GM23338 (cell line): ENCODE measurements around the gene TCF7L2.

ENCODE experiments used
- CREB1 ChIP-seq: fragments of 250-450 bp; sonication (Bioruptor Pico); IDR thresholded peaks from 2 replicates; pipeline ENCODE4 v1.5.0; 2020; ENCODE audit warnings: low read depth, mild to moderate bottlenecking, moderate library complexity
- EZH2 ChIP-seq: fragments of 200-600 bp; sonication (generic); IDR thresholded peaks from one replicate; pipeline ENCODE4 v1.8.0; 2017; ENCODE audit warnings: antibody characterized with exemption, mild to moderate bottlenecking, low read depth; ENCODE audit not compliant: unreplicated experiment
- EZH2phosphoT487 ChIP-seq: fragments of 200-600 bp; sonication (generic); IDR thresholded peaks from one replicate; pipeline ENCODE4 v1.8.1; 2018; ENCODE audit warnings: antibody characterized with exemption; ENCODE audit not compliant: unreplicated experiment
- JUNB ChIP-seq: IDR thresholded peaks from one replicate; pipeline ENCODE4 v1.6.1; 2016; ENCODE audit warnings: antibody characterized with exemption; ENCODE audit not compliant: unreplicated experiment
- NANOG ChIP-seq: IDR thresholded peaks from 2 replicates; pipeline ENCODE4 v1.6.1; 2016; ENCODE audit warnings: antibody characterized with exemption, borderline replicate concordance
- POLR2AphosphoS5 ChIP-seq: IDR thresholded peaks from 2 replicates; pipeline ENCODE4 v1.6.1; 2016; ENCODE audit warnings: antibody characterized with exemption, low read depth
- ZNF114 ChIP-seq: fragments of 250-450 bp; sonication (Bioruptor Pico); IDR thresholded peaks from 2 replicates; pipeline ENCODE4 v1.5.0; 2020; ENCODE audit warnings: mild to moderate bottlenecking, moderate library complexity
- ZNF331 ChIP-seq: fragments of 250-450 bp; sonication (Bioruptor Pico); IDR thresholded peaks from 2 replicates; pipeline ENCODE4 v1.5.0; 2020; ENCODE audit warnings: low read depth, mild to moderate bottlenecking, moderate library complexity
- TF ChIP-seq, protein P1 (sequence below), 2 experiments: fragments of 200-600 bp in 1 of 2; sonication (generic) in 1 of 2; conservative IDR thresholded peaks; 2 replicates each; pipeline versions ENCODE4 v1.5.1 to v1.6.1; 2016 to 2017; ENCODE audit warnings: antibody characterized with exemption in 2 of 2, low read depth in 2 of 2, mild to moderate bottlenecking in 2 of 2, moderate library complexity in 1 of 2
- TF ChIP-seq, protein P2 (sequence below): IDR thresholded peaks from one replicate; pipeline ENCODE4 v1.6.1; 2018; ENCODE audit warnings: antibody characterized with exemption; ENCODE audit not compliant: unreplicated experiment
- TF ChIP-seq, protein P3 (sequence below): IDR thresholded peaks from 2 replicates; pipeline ENCODE4 v1.6.1; 2016; ENCODE audit warnings: antibody characterized with exemption

DNA sequence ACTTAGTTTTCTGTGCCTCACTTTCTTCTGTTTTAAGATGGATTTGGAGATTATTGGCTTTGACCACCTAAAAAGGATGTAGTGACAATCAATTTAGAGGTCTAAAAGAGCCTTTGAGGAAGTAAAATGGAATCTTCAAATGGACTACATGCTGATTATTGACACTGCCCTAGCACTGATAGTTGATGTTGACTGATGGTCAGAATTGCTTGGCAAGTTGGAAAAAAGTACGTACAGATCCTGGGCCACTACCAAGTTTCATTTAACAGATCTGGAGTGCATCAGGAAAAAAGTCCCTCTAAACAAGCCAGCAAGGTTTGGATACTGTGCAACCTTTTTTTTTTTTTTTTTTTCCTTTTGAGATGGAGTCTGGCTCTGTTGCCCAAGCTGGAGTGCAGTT, 81.1 kb downstream of the TCF7L2 start:
- no peak for TF ChIP-seq POLR2AphosphoS5
- TF ChIP-seq, protein P1, sequence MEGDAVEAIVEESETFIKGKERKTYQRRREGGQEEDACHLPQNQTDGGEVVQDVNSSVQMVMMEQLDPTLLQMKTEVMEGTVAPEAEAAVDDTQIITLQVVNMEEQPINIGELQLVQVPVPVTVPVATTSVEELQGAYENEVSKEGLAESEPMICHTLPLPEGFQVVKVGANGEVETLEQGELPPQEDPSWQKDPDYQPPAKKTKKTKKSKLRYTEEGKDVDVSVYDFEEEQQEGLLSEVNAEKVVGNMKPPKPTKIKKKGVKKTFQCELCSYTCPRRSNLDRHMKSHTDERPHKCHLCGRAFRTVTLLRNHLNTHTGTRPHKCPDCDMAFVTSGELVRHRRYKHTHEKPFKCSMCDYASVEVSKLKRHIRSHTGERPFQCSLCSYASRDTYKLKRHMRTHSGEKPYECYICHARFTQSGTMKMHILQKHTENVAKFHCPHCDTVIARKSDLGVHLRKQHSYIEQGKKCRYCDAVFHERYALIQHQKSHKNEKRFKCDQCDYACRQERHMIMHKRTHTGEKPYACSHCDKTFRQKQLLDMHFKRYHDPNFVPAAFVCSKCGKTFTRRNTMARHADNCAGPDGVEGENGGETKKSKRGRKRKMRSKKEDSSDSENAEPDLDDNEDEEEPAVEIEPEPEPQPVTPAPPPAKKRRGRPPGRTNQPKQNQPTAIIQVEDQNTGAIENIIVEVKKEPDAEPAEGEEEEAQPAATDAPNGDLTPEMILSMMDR (conservative IDR thresholded peaks at IDR 0.05; ENCODE audit: low read depth in 2 of 2): no peak
- TF ChIP-seq CREB1 (CRISPR knock-in tag): no peak
- TF ChIP-seq, protein P2, sequence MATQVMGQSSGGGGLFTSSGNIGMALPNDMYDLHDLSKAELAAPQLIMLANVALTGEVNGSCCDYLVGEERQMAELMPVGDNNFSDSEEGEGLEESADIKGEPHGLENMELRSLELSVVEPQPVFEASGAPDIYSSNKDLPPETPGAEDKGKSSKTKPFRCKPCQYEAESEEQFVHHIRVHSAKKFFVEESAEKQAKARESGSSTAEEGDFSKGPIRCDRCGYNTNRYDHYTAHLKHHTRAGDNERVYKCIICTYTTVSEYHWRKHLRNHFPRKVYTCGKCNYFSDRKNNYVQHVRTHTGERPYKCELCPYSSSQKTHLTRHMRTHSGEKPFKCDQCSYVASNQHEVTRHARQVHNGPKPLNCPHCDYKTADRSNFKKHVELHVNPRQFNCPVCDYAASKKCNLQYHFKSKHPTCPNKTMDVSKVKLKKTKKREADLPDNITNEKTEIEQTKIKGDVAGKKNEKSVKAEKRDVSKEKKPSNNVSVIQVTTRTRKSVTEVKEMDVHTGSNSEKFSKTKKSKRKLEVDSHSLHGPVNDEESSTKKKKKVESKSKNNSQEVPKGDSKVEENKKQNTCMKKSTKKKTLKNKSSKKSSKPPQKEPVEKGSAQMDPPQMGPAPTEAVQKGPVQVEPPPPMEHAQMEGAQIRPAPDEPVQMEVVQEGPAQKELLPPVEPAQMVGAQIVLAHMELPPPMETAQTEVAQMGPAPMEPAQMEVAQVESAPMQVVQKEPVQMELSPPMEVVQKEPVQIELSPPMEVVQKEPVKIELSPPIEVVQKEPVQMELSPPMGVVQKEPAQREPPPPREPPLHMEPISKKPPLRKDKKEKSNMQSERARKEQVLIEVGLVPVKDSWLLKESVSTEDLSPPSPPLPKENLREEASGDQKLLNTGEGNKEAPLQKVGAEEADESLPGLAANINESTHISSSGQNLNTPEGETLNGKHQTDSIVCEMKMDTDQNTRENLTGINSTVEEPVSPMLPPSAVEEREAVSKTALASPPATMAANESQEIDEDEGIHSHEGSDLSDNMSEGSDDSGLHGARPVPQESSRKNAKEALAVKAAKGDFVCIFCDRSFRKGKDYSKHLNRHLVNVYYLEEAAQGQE: no peak
- TF ChIP-seq JUNB: no peak
- no peak for TF ChIP-seq EZH2
- TF ChIP-seq EZH2phosphoT487: no peak
- no peak for TF ChIP-seq ZNF114 (CRISPR knock-in tag)
- TF ChIP-seq NANOG: no peak
- TF ChIP-seq ZNF331: no peak
- TF ChIP-seq, protein P3, sequence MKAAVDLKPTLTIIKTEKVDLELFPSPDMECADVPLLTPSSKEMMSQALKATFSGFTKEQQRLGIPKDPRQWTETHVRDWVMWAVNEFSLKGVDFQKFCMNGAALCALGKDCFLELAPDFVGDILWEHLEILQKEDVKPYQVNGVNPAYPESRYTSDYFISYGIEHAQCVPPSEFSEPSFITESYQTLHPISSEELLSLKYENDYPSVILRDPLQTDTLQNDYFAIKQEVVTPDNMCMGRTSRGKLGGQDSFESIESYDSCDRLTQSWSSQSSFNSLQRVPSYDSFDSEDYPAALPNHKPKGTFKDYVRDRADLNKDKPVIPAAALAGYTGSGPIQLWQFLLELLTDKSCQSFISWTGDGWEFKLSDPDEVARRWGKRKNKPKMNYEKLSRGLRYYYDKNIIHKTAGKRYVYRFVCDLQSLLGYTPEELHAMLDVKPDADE: no peak
